Esophagus squamous epithelium (tissue), 4 donors: ENCODE measurements around the gene LONRF2.

ENCODE experiments used
- CTCF ChIP-seq, 6 experiments: fragments of 450-650 bp in 4 of 6; fragments of 200-600 bp in 2 of 6; sonication (generic) in 2 of 6; IDR thresholded peaks; one replicate each; pipeline ENCODE4 v1.5.1; 2016 to 2019; ENCODE audit warnings: antibody characterized with exemption in 6 of 6, mild to moderate bottlenecking in 4 of 6, moderate library complexity in 4 of 6
- POLR2A ChIP-seq, 4 donors: fragments of 450-650 bp; IDR thresholded peaks; one replicate each; pipeline ENCODE4 v1.6.1; 2017; ENCODE audit warnings: antibody characterized with exemption in 4 of 4, mild to moderate bottlenecking in 4 of 4, moderate library complexity in 3 of 4

- TF ChIP-seq CTCF (IDR thresholded peaks at IDR 0.05), result no peak
- no peak for TF ChIP-seq POLR2A (IDR thresholded peaks at IDR 0.05)
Measured at GRCh38 chr2:100309311-100309710, 13.0 kb downstream of the LONRF2 start.
